Measurements from ENCODE around the gene C19orf85. TPM values are rescaled to one million over a fixed set of nuclear protein-coding genes. Genes with fewer than 3 reads are reported as not detected.

C19orf85 gene
- polyA plus RNA-seq, 2 of the 4 experiments (the other 2 are of a cell fraction) = not detected

DNA sequence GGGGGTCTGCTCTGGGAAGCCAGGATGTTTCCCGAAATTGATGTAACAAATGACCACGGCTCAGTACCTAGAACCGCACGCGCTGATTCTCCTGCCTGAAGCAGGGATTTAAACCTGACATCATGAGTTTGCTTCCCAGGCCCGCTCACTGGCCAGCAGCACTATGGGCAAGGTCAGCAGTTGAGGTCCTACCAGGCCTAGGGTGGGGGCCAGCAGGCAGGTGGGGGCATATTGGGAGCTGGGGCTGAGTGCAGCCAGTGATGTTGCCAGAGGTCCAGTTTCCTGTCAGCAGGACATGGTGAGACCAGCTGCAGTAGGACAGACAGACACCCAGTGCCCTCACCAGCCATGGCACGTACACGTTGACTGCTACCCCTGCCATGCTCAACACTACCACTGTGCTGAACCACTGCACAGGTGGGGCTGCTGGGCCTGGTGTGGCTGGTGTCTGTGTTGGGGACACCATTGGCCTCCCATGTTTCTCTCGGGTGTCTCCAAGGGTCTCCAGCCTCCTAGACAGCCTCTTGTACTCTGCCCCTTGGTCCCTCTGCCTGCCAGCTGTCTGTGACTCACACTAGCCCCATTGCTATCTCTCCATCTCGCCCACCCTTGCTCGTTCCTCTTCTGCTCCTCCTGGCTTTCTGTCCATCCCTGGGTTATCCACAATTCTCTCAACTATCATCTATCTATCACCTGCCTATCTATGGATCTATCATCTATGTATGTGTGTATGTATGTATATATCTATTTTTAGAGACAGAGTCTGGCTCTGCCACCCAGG lies 1.1 kb upstream of the C19orf85 start:
- ChIA-PET CTCF (interaction anchor here (0.9 to 6.9 kb wide), 13 partner anchors 11 to 325 kb away, joined by 3 to 194 read pairs (median 31); partner anchors contain the start of genes NAT14, SSC5D, ZNF628 and ZNF865), POLR2A (interaction anchor here (2.7 kb wide), 1 partner anchor 11 kb away, joined by 17 read pairs; the partner anchor contains the start of gene ZNF628)
- Histone ChIP-seq H3K4me2 (no peak overlapping the region), H3K9me3 (no peaks in the 10 kb centered on the region), H3K4me1 (peaks cover 12% of the 10 kb centered on the region; the same call in 2 of the 3 replicates), H3K4me3 (no peak overlapping the region), H3K27ac (no peak overlapping the region)
- TF ChIP-seq NPAS2 (CRISPR knock-in tag; IDR thresholded peaks at IDR 0.05; ENCODE audit: borderline replicate concordance) (no peak), CHD4 (IDR thresholded peaks at IDR 0.05; ENCODE audit: borderline replicate concordance) (no peak), RFX5 (IDR thresholded peaks at IDR 0.05) (no peak), E2F6 (IDR thresholded peaks at IDR 0.05; ENCODE audit: borderline replicate concordance, low read depth) (no peak)
- ATAC-seq = no peak
- WGBS (ENCODE audit: missing lambda C conversion rate) = 70% methylated on average over 11 of the region's 11 CpGs
- no peak for DNase-seq (ENCODE audit: low read depth in 1 of 2, low spot score in 1 of 2)
- FAIRE-seq = no peak

DNA sequence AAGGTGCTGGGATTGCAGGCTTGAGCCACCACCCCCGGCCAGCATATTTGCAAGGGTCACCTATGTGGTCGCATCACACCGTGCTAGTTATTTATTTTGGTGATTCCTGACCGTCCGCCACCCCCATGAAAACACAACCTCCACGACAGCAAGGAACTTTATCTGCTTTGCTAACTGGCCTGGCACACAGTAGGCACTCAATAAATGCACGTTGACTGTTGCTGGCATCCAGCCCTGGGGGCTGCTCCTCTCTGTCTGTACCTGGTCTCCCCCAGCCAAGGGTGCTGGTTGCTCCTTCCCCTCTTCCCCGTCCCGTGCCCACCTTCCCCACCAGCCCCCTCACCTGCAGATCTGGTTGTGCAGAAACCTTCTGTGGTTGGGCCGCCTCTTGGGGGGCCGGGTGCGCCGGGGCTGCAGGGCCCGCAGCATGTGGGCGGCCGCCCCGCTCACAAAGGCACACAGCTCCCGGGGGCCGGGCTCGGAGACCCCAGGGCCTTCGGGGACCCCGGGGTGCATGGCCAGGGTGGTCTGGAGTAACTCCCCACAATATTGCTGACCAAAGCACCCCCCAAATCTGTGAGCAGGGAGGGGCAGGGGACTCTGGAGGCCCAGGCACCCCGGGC lies 401 bp downstream of the C19orf85 start:
- FAIRE-seq = no peak
- CTCF ChIA-PET = interaction anchor here (1.5 to 6.9 kb wide), 2 partner anchors 10 to 13 kb away, joined by 4 to 89 read pairs; partner anchors contain the start of gene ZNF628
- TF ChIP-seq, protein P1, sequence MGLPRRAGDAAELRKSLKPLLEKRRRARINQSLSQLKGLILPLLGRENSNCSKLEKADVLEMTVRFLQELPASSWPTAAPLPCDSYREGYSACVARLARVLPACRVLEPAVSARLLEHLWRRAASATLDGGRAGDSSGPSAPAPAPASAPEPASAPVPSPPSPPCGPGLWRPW (IDR thresholded peaks at IDR 0.05) = no peak
- TF ChIP-seq NR3C1 (IDR thresholded peaks at IDR 0.05) (no peak), FOXS1 (CRISPR knock-in tag; IDR thresholded peaks at IDR 0.05) (no peak), HOXB5 (CRISPR knock-in tag; IDR thresholded peaks at IDR 0.05) (no peak), ESRRA (IDR thresholded peaks at IDR 0.05; ENCODE audit: borderline replicate concordance, low read length) (no peak), SMC3 (IDR thresholded peaks at IDR 0.05) (no peak), EP300 (IDR thresholded peaks at IDR 0.05) (no peak), FOSL2 (IDR thresholded peaks at IDR 0.05) (no peak), FOSL2 (CRISPR knock-in tag; IDR thresholded peaks at IDR 0.05) (no peak), RARB (CRISPR knock-in tag; IDR thresholded peaks at IDR 0.05) (no peak), NFE2L2 (conservative IDR thresholded peaks at IDR 0.05; ENCODE audit: low read length) (no peak), HOXB13 (CRISPR knock-in tag; IDR thresholded peaks at IDR 0.05; ENCODE audit: low read depth) (no peak), KDM1A (IDR thresholded peaks at IDR 0.05; ENCODE audit: low read depth) (no peak), MAZ (IDR thresholded peaks at IDR 0.05; ENCODE audit: borderline replicate concordance, low read depth, low read length) (no peak), JUNB (IDR thresholded peaks at IDR 0.05) (no peak)
- TF ChIP-seq, protein P2, sequence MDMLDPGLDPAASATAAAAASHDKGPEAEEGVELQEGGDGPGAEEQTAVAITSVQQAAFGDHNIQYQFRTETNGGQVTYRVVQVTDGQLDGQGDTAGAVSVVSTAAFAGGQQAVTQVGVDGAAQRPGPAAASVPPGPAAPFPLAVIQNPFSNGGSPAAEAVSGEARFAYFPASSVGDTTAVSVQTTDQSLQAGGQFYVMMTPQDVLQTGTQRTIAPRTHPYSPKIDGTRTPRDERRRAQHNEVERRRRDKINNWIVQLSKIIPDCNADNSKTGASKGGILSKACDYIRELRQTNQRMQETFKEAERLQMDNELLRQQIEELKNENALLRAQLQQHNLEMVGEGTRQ (IDR thresholded peaks at IDR 0.05) = no peak
- TF ChIP-seq, protein P3, sequence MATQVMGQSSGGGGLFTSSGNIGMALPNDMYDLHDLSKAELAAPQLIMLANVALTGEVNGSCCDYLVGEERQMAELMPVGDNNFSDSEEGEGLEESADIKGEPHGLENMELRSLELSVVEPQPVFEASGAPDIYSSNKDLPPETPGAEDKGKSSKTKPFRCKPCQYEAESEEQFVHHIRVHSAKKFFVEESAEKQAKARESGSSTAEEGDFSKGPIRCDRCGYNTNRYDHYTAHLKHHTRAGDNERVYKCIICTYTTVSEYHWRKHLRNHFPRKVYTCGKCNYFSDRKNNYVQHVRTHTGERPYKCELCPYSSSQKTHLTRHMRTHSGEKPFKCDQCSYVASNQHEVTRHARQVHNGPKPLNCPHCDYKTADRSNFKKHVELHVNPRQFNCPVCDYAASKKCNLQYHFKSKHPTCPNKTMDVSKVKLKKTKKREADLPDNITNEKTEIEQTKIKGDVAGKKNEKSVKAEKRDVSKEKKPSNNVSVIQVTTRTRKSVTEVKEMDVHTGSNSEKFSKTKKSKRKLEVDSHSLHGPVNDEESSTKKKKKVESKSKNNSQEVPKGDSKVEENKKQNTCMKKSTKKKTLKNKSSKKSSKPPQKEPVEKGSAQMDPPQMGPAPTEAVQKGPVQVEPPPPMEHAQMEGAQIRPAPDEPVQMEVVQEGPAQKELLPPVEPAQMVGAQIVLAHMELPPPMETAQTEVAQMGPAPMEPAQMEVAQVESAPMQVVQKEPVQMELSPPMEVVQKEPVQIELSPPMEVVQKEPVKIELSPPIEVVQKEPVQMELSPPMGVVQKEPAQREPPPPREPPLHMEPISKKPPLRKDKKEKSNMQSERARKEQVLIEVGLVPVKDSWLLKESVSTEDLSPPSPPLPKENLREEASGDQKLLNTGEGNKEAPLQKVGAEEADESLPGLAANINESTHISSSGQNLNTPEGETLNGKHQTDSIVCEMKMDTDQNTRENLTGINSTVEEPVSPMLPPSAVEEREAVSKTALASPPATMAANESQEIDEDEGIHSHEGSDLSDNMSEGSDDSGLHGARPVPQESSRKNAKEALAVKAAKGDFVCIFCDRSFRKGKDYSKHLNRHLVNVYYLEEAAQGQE (IDR thresholded peaks at IDR 0.05) = no peak
- TF ChIP-seq, protein P4, sequence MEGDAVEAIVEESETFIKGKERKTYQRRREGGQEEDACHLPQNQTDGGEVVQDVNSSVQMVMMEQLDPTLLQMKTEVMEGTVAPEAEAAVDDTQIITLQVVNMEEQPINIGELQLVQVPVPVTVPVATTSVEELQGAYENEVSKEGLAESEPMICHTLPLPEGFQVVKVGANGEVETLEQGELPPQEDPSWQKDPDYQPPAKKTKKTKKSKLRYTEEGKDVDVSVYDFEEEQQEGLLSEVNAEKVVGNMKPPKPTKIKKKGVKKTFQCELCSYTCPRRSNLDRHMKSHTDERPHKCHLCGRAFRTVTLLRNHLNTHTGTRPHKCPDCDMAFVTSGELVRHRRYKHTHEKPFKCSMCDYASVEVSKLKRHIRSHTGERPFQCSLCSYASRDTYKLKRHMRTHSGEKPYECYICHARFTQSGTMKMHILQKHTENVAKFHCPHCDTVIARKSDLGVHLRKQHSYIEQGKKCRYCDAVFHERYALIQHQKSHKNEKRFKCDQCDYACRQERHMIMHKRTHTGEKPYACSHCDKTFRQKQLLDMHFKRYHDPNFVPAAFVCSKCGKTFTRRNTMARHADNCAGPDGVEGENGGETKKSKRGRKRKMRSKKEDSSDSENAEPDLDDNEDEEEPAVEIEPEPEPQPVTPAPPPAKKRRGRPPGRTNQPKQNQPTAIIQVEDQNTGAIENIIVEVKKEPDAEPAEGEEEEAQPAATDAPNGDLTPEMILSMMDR (IDR thresholded peaks at IDR 0.05) = no peak
- no peak overlapping the region for H3K27ac ChIP-seq
- peaks cover 19% of the 10 kb centered on the region for H3K4me1 ChIP-seq
- 62% methylated on average over 15 of the region's 23 CpGs for WGBS (ENCODE audit: missing lambda C conversion rate)
- ATAC-seq = no peak
- DNase-seq (ENCODE audit: low read depth in 1 of 2, low spot score in 1 of 2) = no peak
- H3K9me3 ChIP-seq = no peaks in the 10 kb centered on the region
- no peak overlapping the region for H3K4me2 ChIP-seq
- POLR2A ChIA-PET = no interaction called here
- no peak overlapping the region for H3K4me3 ChIP-seq
